CD4-positive, alpha-beta T cell treated with Interleukin-2 at 100 ng/mL for 4 hours (primary cell): ENCODE results near the gene ADGRD1.
"Not testable (repeated sequence)": the region's sequence is repeated elsewhere in the genome, so short reads cannot be mapped to it uniquely, and the experiment has no call there.

Source experiments
- DNase-seq: peaks from one replicate; pipeline ENCODE4 v3.0.0-alpha.2; 2020; ENCODE audit warnings: low spot score

ADGRD1 gene

GRCh38 chr12:130987151-130987931, 33.6 kb downstream of the ADGRD1 start:
- DNase-seq: no peak

GRCh38 chr12:130988261-130988660, 34.6 kb downstream of the ADGRD1 start:
- DNase-seq: no peak

GRCh38 chr12:130988751-130989150, 35.0 kb downstream of the ADGRD1 start:
- DNase-seq: no peak

GRCh38 chr12:130989391-130989790, 35.7 kb downstream of the ADGRD1 start:
- no peak for DNase-seq

GRCh38 chr12:130990034-130990433, 36.3 kb downstream of the ADGRD1 start:
- DNase-seq: no peak

- DNase-seq: no peak
Measured at GRCh38 chr12:130992448-130992847, 38.7 kb downstream of the ADGRD1 start.

- DNase-seq: no peak
Measured at GRCh38 chr12:130992979-130993538, 39.4 kb downstream of the ADGRD1 start.

- DNase-seq: no peak
Measured at GRCh38 chr12:130993759-130994670, 40.3 kb downstream of the ADGRD1 start.

- DNase-seq: no peak
Measured at GRCh38 chr12:130994821-130995375, 41.2 kb downstream of the ADGRD1 start.

- not testable (repeated sequence) for DNase-seq
Measured at GRCh38 chr12:130995386-130995969, 41.8 kb downstream of the ADGRD1 start.

GRCh38 chr12:130998136-130998535, 44.4 kb downstream of the ADGRD1 start:
- no peak for DNase-seq

- no peak for DNase-seq
Measured at GRCh38 chr12:131000000-131000486, 46.3 kb downstream of the ADGRD1 start.

GRCh38 chr12:131001493-131001892, 47.8 kb downstream of the ADGRD1 start:
- no peak for DNase-seq

GRCh38 chr12:131002216-131002631, 48.5 kb downstream of the ADGRD1 start:
- DNase-seq: no peak

- no peak for DNase-seq
Measured at GRCh38 chr12:131003036-131003715, 49.5 kb downstream of the ADGRD1 start.

GRCh38 chr12:131003716-131004045, 50.0 kb downstream of the ADGRD1 start:
- DNase-seq: no peak

- DNase-seq: no peak
Measured at GRCh38 chr12:131004166-131004565, 50.5 kb downstream of the ADGRD1 start.

- DNase-seq: no peak
Measured at GRCh38 chr12:131005161-131006035, 51.7 kb downstream of the ADGRD1 start.

- DNase-seq: no peak
Measured at GRCh38 chr12:131006036-131006735, 52.5 kb downstream of the ADGRD1 start.
